Ovary (tissue), 9 donors: ENCODE results near the gene SYNPO. TPM values are rescaled to one million over a fixed set of nuclear protein-coding genes. Genes with fewer than 3 reads are reported as not detected.

ENCODE experiments used
- DNase-seq, 5 donors: peaks; one replicate each; pipeline ENCODE4 v3.0.0-alpha.2; 2019 to 2020
- H3K27ac ChIP-seq, 2 donors: fragments of 200-600 bp; one replicate each; pipeline versions ENCODE4 v1.5.1 to v1.8.0; 2019 to 2022
- H3K27me3 ChIP-seq: fragments of 200-600 bp; one replicate; pipeline ENCODE4 v1.8.0; 2022
- H3K36me3 ChIP-seq: fragments of 200-600 bp; sonication (generic); one replicate; pipeline ENCODE4 v1.5.1; 2019
- H3K4me1 ChIP-seq: one replicate; pipeline ENCODE4 v1.8.1; 2013; ENCODE audit warnings: mild to moderate bottlenecking, moderate library complexity; ENCODE audit not compliant: insufficient read depth
- H3K4me3 ChIP-seq: fragments of 200-600 bp; sonication (generic); one replicate; pipeline ENCODE4 v1.5.1; 2017
- H3K9me3 ChIP-seq, 2 donors: fragments of 200-600 bp in 1 of 2; sonication (generic) in 1 of 2; one replicate each; pipeline versions ENCODE4 v1.5.1 to v1.8.1; 2013 to 2019; ENCODE audit warnings: mild to moderate bottlenecking in 1 of 2, moderate library complexity in 1 of 2
- CTCF ChIP-seq, 3 donors: fragments of 450-650 bp in 2 of 3; fragments of 200-600 bp in 1 of 3; IDR thresholded peaks; one replicate each; pipeline versions ENCODE4 v1.5.1 to v1.8.0; 2016 to 2022; ENCODE audit warnings: antibody characterized with exemption in 3 of 3, mild to moderate bottlenecking in 1 of 3
- EP300 ChIP-seq: sonication (generic); formaldehyde crosslinking; IDR thresholded peaks from one replicate; pipeline ENCODE4 v1.6.1; 2017; ENCODE audit warnings: antibody characterized with exemption
- POLR2A ChIP-seq: fragments of 450-650 bp; IDR thresholded peaks from one replicate; pipeline ENCODE4 v1.6.1; 2017; ENCODE audit warnings: antibody characterized with exemption, mild to moderate bottlenecking, moderate library complexity
- WGBS, 3 donors: extraction: QIAGEN DNeasy Blood & Tissue Kit in 1 of 3; methylation state at CpG; one replicate each; pipeline versions ENCODE4 v1.1.5 to v1.1.7; 2013 to 2017; 5-methylcytosine and 5-hydroxymethylcytosine counted together
- intact Hi-C, 4 donors: fragments of 100-400 bp; cut with DNase I; formaldehyde crosslinking; loops; one replicate each; pipeline versions ENCODE4 v1.11.0 to v1.15.1; 2022 to 2023
- polyA plus RNA-seq, 2 donors: library from polyadenylated mRNA; stranded (reverse); fragments of 200-250 nt in 1 of 2; fragments of 350-450 nt in 1 of 2; fragmentation: Illumina TruSeq in 1 of 2; extraction: RNeasy Lipid Tissue Mini Kit (QIAGEN cat#74804) in 1 of 2; gene quantifications; one replicate each; pipeline ENCODE4 v1.2.3, GENCODE V29; 2013 to 2014
- total RNA-seq, 7 donors: library from RNA; depleted of rRNA in 2 of 7; stranded (reverse); fragments of >200 nt in 2 of 7; fragmentation: NEBNext Ultra II Directional in 3 of 7; extraction: Animal tissue kit (Norgen Biotek cat#: 25700) in 3 of 7; gene quantifications; one replicate each; pipeline versions ENCODE4 v1.1.0 to v1.2.4, GENCODE V29; 2016 to 2023
- donor health status: DM: no; HTN: no; CAD: no; lungs with moderate emphysema.
- donor health status: DM: no; HTN: no; CAD: no.
- donor health status: Bipolar disorder and iron deficiency.
- donor health status: DM: yes; HTN: yes; CAD: no.
- donor health status: DM: no; HTN: no; CAD: no.
- donor health status: DM: yes; HTN: yes; CAD: no.

Gene SYNPO
- total and polyA plus RNA-seq, 9 donors, result 8.3 to 174 (median 70.2) TPM

GRCh38 chr5:150625831-150626746 lies 14.4 kb upstream of the SYNPO start:
- Histone ChIP-seq H3K27ac (peak overlapping the region; percentile 76 to 80), H3K36me3 (no peaks in the 10 kb centered on the region), H3K4me3 (peak overlapping the region; percentile 46), H3K4me1 (peaks cover 25% of the 10 kb centered on the region), H3K9me3 (no peaks in the 10 kb centered on the region), H3K27me3 (no peaks in the 10 kb centered on the region)
- 38 to 45% (median 41%) methylated on average over 10 of the region's 10 CpGs for WGBS, 3 donors
- no peak for TF ChIP-seq POLR2A
- no peak for TF ChIP-seq EP300
- no peak for TF ChIP-seq CTCF (IDR thresholded peaks at IDR 0.05)
- DNase-seq, result peak in 1 of 5 donors; percentile 50
- intact Hi-C loops, result no loop called here

GRCh38 chr5:150626853-150627276 lies 13.6 kb upstream of the SYNPO start:
- no peaks in the 10 kb centered on the region for H3K9me3 ChIP-seq
- H3K4me1 ChIP-seq, result peaks cover 25% of the 10 kb centered on the region
- H3K36me3 ChIP-seq, result no peaks in the 10 kb centered on the region
- peak overlapping the region; percentile 76 to 80 for H3K27ac ChIP-seq
- intact Hi-C loops, result no loop called here
- WGBS, 3 donors, result 37 to 54% (median 49%) methylated on average over 5 of the region's 5 CpGs
- peak in 2 of 5 donors; percentile 50 to 57 for DNase-seq
- H3K27me3 ChIP-seq, result no peaks in the 10 kb centered on the region
- H3K4me3 ChIP-seq, result no peak overlapping the region
- TF ChIP-seq EP300, result no peak

- WGBS, 3 donors, result 24 to 34% (median 28%) methylated on average over 5 of the region's 5 CpGs
Observed at GRCh38 chr5:150627731-150628545, 12.5 kb upstream of the SYNPO start.

GRCh38 chr5:150628936-150629485 lies 11.4 kb upstream of the SYNPO start:
- peaks cover 20% of the 10 kb centered on the region for H3K4me1 ChIP-seq
- DNase-seq, result no peak
- H3K27me3 ChIP-seq, result no peaks in the 10 kb centered on the region
- H3K36me3 ChIP-seq, result no peaks in the 10 kb centered on the region
- no peaks in the 10 kb centered on the region for H3K9me3 ChIP-seq
- TF ChIP-seq EP300 (no peak), POLR2A (no peak), CTCF (IDR thresholded peaks at IDR 0.05) (no peak)
- H3K4me3 ChIP-seq, result no peak overlapping the region
- 82 to 88% (median 87%) methylated on average over 12 of the region's 12 CpGs for WGBS, 3 donors
- intact Hi-C loops, result no loop called here
- H3K27ac ChIP-seq, result peak overlapping the region in 1 of 2 donors; percentile 31

More at GRCh38 chr5:150627731-150628545, 12.5 kb upstream of the SYNPO start:
- no peaks in the 10 kb centered on the region for H3K9me3 ChIP-seq
- H3K4me3 ChIP-seq, result no peak overlapping the region
- no peaks in the 10 kb centered on the region for H3K36me3 ChIP-seq
- TF ChIP-seq POLR2A (no peak), CTCF (IDR thresholded peaks at IDR 0.05) (no peak), EP300 (no peak)
- no peaks in the 10 kb centered on the region for H3K27me3 ChIP-seq
- intact Hi-C loops, result no loop called here
- peaks cover 25% of the 10 kb centered on the region for H3K4me1 ChIP-seq
- peak overlapping the region in 1 of 2 donors; percentile 80 for H3K27ac ChIP-seq
- DNase-seq, result no peak
